ENCODE measurements around the gene ELF5.

Gene ELF5

DNA sequence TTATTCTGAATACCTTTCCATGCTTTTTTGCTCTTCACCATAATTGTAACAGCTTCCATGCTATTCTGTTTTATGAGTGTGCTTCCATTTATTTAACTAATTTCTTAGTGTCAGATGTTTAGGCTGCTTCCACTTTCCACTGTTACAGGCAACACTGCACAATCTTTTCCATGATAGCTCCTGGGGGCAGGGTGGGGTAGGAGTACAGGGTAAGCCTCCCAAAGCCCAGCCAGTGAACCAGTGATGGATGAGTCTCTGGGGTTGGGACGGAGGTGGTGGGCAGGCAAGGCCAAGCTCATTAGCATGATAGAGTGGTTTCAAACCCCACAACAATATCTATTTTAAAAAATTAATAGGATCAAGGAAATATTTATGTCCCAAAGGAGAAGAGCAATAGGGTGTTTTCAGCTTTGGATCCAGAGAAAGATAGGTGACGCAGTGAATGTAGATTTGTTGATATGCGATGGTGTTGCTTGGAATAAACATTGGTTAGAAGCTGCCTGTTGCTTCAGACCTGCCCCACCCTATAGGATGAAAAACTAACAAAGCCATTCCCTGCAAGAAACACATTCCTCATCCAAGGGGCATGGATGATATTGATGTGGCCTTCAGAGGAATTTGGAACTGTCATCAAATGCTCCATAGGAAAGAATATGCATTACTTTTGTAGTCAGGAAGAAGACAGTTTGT lies 17.1 kb upstream of the ELF5 start:
- H3K27me3 Mint-ChIP-seq: no peaks in the 10 kb centered on the region
- CTCF ChIA-PET: no interaction called here
- H3K36me3 Mint-ChIP-seq: no peaks in the 10 kb centered on the region
- no peak for DNase-seq
- no peak overlapping the region for H3K27ac Mint-ChIP-seq
- H3K9me3 Mint-ChIP-seq: peaks cover 3% of the 10 kb centered on the region
- H3K4me1 Mint-ChIP-seq: no peaks in the 10 kb centered on the region
- no peak overlapping the region for H3K4me3 Mint-ChIP-seq

DNA sequence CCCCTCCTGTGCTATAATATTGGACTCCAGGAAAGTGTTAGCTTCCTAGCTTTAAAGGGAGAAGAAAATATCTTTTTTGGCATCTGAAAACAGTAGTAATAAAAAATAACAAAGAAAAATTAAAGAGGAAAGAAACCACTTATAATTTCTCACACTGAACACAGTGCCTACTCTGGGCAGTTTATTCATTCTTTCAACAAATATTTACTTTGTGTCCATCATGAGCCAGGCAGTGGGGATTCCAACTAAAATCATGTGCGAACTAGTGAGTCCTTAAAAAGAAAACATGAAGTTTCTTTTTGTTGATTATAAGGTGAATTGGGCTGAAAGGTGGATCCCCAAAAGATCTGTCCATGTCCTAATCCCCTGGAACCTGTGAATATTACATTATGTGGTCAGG lies 16.0 kb upstream of the ELF5 start:
- peaks cover 3% of the 10 kb centered on the region for H3K9me3 Mint-ChIP-seq
- H3K4me3 Mint-ChIP-seq: no peak overlapping the region
- H3K4me1 Mint-ChIP-seq: no peaks in the 10 kb centered on the region
- CTCF ChIA-PET: no interaction called here
- no peak overlapping the region for H3K27ac Mint-ChIP-seq
- H3K27me3 Mint-ChIP-seq: peaks cover 2% of the 10 kb centered on the region
- no peaks in the 10 kb centered on the region for H3K36me3 Mint-ChIP-seq
- DNase-seq: no peak

DNA sequence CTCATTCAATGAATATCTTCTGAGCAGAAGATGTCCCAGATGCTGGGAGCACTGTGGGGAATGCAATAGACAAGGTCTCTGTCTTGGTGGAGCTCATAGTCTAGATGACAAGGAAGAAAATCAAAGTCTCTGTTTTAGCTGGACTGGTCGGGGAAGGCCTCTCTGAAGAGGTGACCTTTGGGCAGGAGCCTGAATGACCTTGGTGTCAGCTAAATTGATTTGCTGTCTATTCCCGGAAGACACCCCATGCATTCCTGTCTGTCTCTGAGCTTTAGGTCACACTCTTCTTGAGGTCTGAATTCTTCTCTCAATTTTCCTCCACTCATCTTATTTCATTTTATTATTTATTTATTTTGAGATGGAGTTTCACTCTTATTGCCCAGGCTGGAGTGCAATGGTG lies 14.5 kb upstream of the ELF5 start:
- no peak for DNase-seq

DNA sequence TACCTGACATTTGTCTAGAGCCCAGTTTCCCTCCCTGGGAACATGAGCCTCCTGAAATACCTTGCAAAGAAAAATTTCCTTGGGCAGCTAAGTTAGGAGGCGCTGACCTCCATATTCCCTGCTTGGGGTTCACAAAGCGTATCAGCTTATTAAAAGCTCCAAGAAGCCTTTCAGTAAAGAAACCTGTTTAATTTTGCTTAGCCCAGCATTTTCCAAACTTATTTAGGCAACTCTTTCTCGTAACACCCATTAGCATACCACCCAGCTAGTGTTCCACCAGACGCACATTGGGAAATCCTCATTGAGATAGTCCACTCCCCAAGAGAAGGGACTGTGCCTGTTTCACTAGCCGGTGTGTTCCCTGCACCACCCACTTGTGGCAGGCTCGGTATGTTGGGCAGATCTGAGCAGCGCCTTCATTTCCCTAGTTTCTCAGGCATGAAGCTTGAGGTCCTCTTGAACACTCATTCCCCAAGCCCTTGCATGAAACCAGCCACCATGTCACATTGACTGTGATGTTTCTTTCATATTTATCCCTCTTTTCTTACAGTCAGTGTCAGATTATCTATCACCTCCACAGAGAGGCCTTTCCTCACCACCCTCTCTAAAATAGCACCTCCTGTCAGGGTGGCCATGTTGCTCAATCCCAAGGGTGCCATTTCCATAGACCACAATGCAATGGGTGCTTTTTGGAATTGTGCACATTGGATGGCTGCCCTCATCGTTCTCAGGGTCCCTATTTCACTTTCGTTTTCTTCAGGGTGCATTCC lies 12.5 kb upstream of the ELF5 start:
- no peak for DNase-seq
- Mint-ChIP-seq H3K36me3 (no peaks in the 10 kb centered on the region), H3K4me1 (no peaks in the 10 kb centered on the region), H3K9me3 (no peaks in the 10 kb centered on the region), H3K27me3 (peaks cover 4% of the 10 kb centered on the region), H3K27ac (no peak overlapping the region), H3K4me3 (peak overlapping the region; percentile 5)
- CTCF ChIA-PET: no interaction called here

More for the DNA sequence above, 14.5 kb upstream of the ELF5 start:
- no peaks in the 10 kb centered on the region for H3K36me3 Mint-ChIP-seq
- peaks cover 4% of the 10 kb centered on the region for H3K27me3 Mint-ChIP-seq
- no peak overlapping the region for H3K4me3 Mint-ChIP-seq
- H3K9me3 Mint-ChIP-seq: no peaks in the 10 kb centered on the region
- H3K4me1 Mint-ChIP-seq: no peaks in the 10 kb centered on the region
- H3K27ac Mint-ChIP-seq: no peak overlapping the region
- CTCF ChIA-PET: no interaction called here

DNA sequence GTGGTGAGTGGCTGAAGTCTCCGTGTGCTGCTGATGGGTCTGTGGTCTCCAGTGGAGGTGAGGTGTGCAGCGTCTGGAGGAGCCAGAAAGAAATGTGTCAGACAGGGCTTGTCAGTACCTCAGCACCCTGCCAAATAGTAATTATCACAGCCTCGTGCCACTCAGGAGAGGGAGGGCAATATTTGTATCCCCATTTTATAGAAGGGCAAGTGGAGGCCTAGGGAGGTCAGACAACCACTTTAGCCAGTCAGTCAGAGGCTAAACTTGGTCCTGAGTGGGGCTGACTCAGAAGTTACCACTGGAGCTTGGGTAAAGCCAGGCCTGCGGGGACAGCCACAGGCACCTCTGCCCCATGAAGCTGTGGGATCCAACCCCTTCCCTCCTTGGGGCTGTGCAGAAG lies 11.5 kb upstream of the ELF5 start:
- no peaks in the 10 kb centered on the region for H3K4me1 Mint-ChIP-seq
- no peak for DNase-seq
- H3K27me3 Mint-ChIP-seq: peaks cover 8% of the 10 kb centered on the region
- no peaks in the 10 kb centered on the region for H3K9me3 Mint-ChIP-seq
- no peaks in the 10 kb centered on the region for H3K36me3 Mint-ChIP-seq
- CTCF ChIA-PET: interaction anchor here (1.3 kb wide), 1 partner anchor 12 kb away, joined by 4 read pairs; the partner anchor contains the start of gene ELF5
- no peak overlapping the region for H3K4me3 Mint-ChIP-seq
- H3K27ac Mint-ChIP-seq: no peak overlapping the region

DNA sequence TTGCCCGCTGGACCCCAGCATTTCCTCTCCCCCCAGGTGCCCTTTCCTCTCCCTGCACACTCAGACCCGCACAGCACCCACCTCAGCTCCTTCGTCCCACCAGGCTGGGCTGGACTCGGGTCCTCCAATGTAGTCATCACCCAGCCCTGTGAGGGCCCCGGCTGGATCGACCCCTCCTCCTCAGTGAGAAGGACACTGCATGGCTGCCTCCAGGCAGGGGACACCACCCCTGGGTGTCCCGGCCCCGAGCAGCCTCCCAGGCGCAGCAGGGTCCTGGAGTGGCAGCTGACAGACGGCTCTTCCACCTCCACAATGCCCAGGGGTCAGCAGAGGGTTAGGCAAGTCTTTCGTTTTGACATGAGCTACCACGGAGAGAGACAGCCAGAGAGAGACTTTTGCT lies 11.1 kb upstream of the ELF5 start:
- CTCF ChIA-PET: interaction anchor here (1.3 kb wide), 1 partner anchor 11 kb away, joined by 4 read pairs; the partner anchor contains the start of gene ELF5
- no peak overlapping the region for H3K4me3 Mint-ChIP-seq
- no peaks in the 10 kb centered on the region for H3K4me1 Mint-ChIP-seq

DNA sequence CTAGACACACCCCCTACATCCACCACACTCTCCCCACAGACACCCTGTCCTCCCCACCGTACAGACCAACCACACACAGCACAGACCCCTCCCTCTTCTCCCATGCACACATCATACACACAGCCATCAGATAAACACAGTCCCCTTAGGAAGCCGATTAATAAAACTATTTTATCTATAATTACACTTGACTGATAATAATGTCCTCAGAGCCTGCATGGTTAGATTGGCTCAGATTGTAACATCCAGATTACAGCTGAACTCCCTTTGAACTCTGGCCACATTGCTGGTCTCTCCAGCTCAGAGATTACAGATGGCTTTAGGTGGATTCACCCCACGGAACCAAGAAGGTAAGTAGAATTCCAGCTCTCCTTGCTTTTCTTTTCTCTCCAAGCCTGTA lies 9.5 kb upstream of the ELF5 start:
- CTCF ChIA-PET: interaction anchor here (1.6 kb wide), 1 partner anchor 11 kb away, joined by 3 read pairs; no protein-coding TSS in a partner anchor
- Mint-ChIP-seq H3K27ac (no peak overlapping the region), H3K9me3 (no peaks in the 10 kb centered on the region), H3K4me1 (no peaks in the 10 kb centered on the region), H3K36me3 (no peaks in the 10 kb centered on the region), H3K27me3 (peaks cover 10% of the 10 kb centered on the region), H3K4me3 (no peak overlapping the region)
- no peak for DNase-seq

More for the DNA sequence above, 11.1 kb upstream of the ELF5 start:
- no peak overlapping the region for H3K27ac Mint-ChIP-seq
- no peaks in the 10 kb centered on the region for H3K36me3 Mint-ChIP-seq
- no peaks in the 10 kb centered on the region for H3K9me3 Mint-ChIP-seq
- DNase-seq: no peak
- H3K27me3 Mint-ChIP-seq: peaks cover 10% of the 10 kb centered on the region

DNA sequence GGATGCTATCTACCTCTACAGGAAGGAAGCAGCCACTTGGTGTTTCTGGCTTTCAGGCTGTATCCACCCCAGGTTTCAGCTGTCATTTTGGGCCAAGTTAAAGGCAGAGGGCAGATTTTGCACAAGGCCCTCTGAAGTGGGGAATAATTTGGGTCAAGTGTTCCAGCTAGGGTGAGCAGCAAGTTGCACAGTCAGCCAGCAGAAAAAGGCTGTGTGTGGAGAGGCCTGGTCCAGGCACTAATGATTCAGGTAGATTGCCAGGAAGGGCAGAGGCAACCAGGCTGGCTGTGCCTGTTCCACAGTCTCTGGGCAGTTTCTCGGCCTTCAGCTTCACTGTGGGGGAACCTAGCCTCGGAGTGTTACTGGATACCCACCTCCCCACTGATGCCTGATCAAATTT lies 8.6 kb upstream of the ELF5 start:
- no peak for DNase-seq
- Mint-ChIP-seq H3K9me3 (no peaks in the 10 kb centered on the region), H3K27me3 (peaks cover 10% of the 10 kb centered on the region), H3K4me1 (no peaks in the 10 kb centered on the region), H3K27ac (no peak overlapping the region), H3K36me3 (no peaks in the 10 kb centered on the region), H3K4me3 (no peak overlapping the region)
- CTCF ChIA-PET: interaction anchor here (1.6 kb wide), 1 partner anchor 10 kb away, joined by 3 read pairs; no protein-coding TSS in a partner anchor

DNA sequence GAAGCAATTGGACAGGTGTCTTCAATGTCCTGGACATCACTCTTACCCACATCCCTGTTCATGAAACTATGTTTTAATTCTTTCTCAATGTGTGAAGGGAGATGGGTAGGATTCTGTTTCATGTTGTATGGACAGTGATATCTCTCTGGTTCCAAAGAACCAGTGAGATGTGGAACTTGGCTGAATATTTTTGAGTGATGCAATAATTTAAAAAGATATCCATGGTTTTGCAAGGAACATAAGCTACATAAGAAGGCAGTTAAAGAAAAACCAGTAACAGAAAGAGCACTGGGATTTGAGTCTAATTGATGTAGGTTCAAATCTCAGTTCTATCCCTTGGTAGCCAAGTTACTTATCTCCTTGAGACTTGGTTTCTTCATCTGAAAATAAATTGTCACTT lies 7.7 kb upstream of the ELF5 start:
- H3K27me3 Mint-ChIP-seq: peaks cover 10% of the 10 kb centered on the region
- no peaks in the 10 kb centered on the region for H3K9me3 Mint-ChIP-seq
- H3K36me3 Mint-ChIP-seq: no peaks in the 10 kb centered on the region
- DNase-seq: no peak
- H3K27ac Mint-ChIP-seq: no peak overlapping the region
- no peak overlapping the region for H3K4me3 Mint-ChIP-seq
- H3K4me1 Mint-ChIP-seq: no peaks in the 10 kb centered on the region
- CTCF ChIA-PET: no interaction called here

DNA sequence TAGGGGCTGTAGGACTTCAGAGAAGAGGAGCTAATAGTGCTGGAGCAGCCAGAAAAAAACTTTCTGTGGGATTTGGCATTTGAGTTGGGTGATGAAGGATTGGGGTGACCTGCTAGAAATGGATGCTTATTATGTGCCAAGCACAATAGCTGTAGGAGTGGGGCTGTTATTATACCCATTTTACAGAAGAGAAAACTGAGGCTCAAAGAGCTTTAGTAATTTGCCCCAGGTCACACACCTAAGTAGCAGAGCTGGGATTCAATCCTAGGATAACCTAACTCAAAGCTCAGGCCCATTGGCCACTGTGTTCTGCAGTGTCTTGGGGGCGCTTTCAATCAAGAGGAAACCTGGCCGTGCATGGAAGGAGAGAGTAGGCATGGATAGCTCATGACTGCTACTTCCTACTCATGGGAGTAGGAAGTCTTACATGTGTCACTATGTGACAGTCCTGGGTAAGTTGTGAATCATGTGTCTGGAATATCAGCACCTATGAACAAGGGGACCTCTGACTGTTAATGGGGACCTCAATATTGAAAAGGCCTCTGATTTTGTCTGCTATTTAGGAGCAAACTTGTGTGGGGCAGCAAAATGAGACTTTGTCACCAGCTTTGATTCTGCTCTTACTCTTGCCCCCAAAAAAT lies 6.1 kb upstream of the ELF5 start:
- peaks cover 9% of the 10 kb centered on the region for H3K27me3 Mint-ChIP-seq
- CTCF ChIA-PET: interaction anchor here (0.6 kb wide), 2 partner anchors 463 to 873 kb away, joined by 3 to 4 read pairs; no protein-coding TSS in a partner anchor
- no peak overlapping the region for H3K27ac Mint-ChIP-seq
- H3K36me3 Mint-ChIP-seq: no peaks in the 10 kb centered on the region
- DNase-seq: no peak
- H3K4me1 Mint-ChIP-seq: no peaks in the 10 kb centered on the region
- H3K9me3 Mint-ChIP-seq: no peaks in the 10 kb centered on the region
- no peak overlapping the region for H3K4me3 Mint-ChIP-seq

DNA sequence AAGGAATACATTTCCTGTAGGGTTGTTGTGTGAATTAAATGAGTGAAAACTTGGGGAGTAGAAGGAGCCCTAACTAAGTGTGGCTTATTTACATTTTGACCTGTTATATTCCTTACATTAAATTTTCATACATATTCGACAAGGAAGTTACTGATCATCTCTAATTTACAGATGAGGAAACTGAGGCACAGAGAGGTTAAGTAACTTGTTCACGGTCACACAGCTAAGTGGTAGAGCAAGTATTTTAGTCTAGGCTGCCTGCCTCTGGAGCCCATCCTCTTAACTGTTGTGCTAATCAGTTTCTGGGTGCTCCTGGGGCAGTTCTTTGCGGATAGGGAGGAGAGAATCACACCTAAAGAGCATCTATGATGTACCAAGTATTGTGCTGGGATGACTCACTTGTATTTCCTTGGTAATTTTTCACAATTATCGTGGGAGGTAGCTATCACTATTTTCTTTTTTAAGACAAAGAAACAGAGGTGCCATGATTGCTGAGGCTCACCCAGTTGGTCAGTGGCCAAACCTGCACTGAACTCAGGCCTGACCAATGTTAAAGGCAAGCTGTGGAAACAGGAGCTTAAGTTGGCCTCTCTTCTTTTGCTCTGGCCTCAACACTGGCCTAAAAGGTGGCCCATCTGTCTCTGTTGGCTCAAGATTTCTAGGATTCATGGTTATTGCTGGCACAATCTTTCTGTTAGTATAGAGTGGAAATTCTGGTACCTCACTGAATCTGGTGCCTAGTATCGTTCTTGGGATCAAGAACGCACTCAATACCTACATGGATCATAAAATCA lies 2.9 kb upstream of the ELF5 start:
- Mint-ChIP-seq H3K4me3 (no peak overlapping the region), H3K27me3 (peaks cover 6% of the 10 kb centered on the region), H3K27ac (no peak overlapping the region), H3K36me3 (no peaks in the 10 kb centered on the region), H3K4me1 (no peaks in the 10 kb centered on the region), H3K9me3 (no peaks in the 10 kb centered on the region)
- CTCF ChIA-PET: no interaction called here
- DNase-seq: no peak

DNA sequence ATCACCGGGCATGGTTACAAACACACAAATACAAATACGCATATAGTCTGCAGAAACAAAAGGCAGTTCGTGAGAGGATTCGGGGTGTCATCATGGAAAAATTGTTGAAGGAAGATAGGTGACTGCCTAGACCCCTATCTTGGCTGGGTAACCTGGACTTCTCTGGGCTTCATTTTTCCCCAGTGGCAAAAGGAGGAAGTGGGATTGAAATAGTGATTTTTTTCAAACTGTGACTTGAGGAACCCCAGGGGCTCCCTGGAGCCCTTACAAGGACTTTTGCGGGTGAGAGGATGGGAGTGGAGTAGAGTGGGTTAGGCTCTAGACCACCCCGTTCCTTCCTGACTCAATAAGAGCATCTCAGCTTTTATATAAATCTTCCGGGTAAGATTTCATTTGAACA lies 1.0 kb upstream of the ELF5 start:
- no peaks in the 10 kb centered on the region for H3K9me3 Mint-ChIP-seq
- CTCF ChIA-PET: interaction anchor here (0.7 to 1.6 kb wide), 2 partner anchors 21 to 28 kb away, joined by 3 read pairs; no protein-coding TSS in a partner anchor

DNA sequence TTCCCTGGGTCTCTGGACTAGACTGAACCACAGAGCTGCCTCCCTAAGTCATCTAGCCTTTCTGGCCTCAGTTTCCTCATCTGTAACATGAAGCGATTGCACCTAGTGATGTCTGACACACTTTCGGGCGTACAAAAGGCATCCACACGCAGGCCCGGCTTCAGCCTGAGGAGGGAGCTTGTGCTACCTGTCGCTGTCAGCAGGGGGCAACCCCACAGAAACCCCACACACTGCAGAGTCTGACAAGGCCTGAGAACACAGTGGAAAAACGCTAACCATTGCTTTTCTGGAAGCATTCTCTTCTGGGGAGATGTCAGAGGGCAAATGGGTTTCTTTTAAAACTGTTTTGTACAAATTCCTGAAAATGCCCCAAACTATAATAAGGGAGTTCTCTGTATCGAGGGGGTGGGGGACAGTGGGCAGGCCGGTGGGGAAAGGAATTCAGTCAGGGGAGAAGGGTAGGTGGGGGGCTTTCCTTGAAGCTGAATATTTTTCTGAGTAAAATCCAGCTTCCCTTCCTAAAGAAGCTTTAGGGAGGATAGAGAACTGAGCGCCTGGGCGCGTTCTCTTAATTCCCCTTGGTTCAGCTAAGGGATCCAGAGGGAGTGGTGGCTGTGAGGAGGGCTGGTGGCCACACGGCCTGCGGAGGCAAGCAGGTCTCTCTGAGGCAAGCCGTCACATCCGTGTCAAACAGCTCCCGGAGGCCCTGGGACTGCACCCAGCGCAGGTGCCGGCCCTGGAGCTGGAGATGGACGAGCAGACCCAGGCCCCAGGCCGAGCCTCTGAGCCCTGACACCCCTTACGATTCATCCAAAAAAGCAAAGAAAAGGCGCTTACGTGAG lies 533 bp downstream of the ELF5 start:
- Mint-ChIP-seq H3K4me3 (no peak overlapping the region), H3K27ac (no peak overlapping the region), H3K4me1 (no peaks in the 10 kb centered on the region), H3K9me3 (no peaks in the 10 kb centered on the region), H3K27me3 (no peaks in the 10 kb centered on the region), H3K36me3 (no peaks in the 10 kb centered on the region)
- peak; percentile 62 for DNase-seq
- CTCF ChIA-PET: interaction anchor here (0.6 to 1.9 kb wide), 18 partner anchors 9 to 1674 kb away, joined by 3 to 8 read pairs (median 3); no protein-coding TSS in a partner anchor

More for the DNA sequence above, 1.0 kb upstream of the ELF5 start:
- no peak for DNase-seq
- Mint-ChIP-seq H3K4me1 (no peaks in the 10 kb centered on the region), H3K27ac (no peak overlapping the region), H3K36me3 (no peaks in the 10 kb centered on the region), H3K4me3 (no peak overlapping the region), H3K27me3 (no peaks in the 10 kb centered on the region)

Data from activated naive CD4-positive, alpha-beta T cell treated with anti-CD3 and anti-CD28 coated beads, Interleukin-2, amount 10 ng/mL, durations not matched to agents 7 days and 5 days (primary cell).